Amygdala (tissue), 56 donors: ENCODE measurements around the gene MROH7.

Source experiments
- DNase-seq, 56 donors: peaks; one replicate each; lab custom pipeline; 2025; lab: John Stamatoyannopoulos, UW

Gene MROH7

DNA sequence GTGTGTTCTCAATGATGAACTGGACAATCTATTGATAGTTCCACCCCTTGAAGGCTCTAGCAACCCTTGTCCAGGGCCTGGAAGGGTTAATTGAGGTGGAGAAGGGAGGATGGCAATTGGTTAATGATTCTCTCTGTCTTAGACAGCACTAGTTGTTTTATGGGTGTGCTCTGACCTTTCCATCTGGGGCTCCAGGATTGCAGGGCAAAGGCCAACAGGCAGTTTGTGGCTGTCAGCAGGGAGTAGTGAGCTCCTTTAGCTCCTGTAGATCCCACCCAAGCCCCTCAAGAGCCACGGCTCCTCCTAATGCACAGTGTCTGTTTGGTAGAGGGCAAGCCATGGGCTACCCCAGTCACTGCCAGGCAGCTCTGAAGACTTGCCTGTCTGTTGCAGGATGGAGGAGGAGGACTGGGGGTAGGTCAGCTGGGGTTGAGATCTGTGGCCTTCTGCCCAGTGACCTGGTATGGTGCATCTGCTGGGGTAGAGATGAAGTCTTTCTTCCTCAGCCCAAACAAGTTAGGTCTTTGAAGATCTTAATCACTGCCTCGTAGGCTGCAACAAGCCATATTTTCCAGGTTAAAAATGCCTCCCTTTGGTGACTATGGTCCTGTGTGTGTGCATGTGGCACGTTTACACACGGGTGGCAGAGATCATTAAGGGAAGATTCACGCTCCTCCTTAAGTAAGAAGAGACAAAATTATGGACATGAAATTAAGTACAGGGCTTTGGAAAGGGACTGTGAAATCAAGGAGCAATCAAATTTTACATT, 7.7 kb downstream of the MROH7 start:
- DNase-seq, result no peak

DNA sequence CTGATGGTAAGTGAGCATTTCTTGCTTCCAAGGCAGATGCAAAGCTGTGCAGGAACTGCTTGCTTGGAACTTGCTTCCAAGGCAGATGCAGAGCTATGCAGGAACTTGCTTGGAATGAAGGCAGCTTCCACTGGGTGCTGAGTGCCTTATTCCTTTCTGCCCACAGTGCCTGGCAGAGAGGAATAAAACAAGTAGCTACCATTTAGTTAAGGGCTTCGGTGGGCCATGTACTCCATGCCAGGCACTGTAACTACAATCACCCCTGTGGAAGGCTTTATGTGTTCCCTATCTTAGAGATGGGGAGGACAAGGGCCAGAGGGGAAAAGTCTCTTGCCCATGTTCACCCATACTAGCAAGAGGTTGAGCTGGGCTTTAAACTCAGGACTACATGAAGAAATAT, 8.3 kb downstream of the MROH7 start:
- no peak for DNase-seq

DNA sequence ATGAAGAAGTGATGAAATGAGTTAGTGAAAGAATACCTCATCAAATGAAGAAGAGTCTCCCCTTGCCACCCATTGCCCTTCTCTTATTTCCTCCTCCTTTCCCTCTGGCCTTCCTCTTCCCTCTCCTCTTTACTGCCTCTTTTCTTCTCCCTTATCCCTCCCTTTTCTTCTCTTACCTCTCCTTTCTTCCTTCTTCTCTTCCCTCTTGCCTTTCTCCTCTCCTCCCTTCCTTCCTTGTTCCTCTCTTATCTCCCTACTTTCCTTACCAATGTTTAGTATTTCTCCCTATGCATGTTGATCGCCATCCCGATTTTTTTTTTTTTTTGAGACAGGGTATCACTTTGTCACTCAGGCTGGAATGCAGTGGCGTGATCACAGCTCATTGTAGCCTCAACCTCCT, 8.8 kb downstream of the MROH7 start:
- DNase-seq, result no peak

DNA sequence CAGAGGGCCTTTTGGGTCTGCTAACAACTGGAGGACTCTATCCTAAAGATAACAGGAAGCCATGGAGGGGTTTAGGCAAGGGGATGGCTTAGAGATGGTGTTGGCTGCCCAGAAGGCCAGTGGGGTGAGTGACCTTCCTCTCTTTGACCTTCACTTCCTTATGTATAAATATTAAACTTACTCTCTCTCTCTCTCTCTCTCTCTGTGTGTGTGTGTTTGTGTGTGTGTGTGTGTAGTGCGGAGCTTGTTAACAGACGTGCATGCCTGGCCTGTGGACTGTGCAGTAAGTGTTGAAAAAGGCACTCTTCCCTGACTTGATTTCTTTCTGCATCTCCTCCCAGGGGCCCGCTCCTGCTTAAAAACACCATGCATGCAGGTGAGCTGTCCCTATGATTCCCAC, 10.0 kb downstream of the MROH7 start:
- DNase-seq, result no peak

DNA sequence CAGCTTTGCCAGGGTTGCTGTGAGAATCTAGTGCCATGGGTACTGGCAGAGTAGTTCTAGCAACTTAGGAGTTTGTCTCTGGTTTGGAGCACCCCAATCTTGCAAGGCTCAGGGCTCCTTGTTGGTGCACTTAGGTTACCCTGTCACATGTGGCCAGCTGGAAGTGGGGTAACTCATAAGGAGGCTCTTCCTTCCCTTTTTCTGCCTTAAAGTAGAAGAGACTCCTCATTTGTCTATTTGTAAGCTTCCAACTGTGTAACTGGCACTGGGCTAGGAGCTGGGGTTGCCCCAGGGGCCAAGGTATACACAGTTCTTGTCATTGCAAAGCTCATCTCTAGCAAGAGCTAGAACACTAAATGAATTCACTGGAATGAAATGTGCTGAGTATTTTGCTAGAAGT, 10.6 kb downstream of the MROH7 start:
- DNase-seq, result no peak

DNA sequence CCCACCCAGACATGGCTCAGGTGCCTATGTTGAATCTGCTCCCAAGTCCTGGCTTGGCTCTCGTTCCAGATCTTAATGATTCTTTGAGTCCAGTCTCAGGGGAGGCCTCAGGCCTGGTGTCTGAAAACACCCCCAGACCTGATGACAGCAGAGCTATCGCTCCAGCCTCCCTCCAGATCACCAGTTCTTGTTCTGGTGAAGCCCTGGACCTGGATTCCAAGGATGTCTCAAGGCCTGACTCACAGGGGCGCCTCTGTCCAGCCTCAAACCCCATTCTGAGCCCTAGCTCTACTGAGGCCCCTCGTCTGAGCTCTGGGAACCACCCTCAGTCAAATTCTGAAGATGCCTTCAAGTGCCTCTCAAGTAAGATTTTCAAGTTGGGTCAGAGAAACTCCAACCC, 11.4 kb downstream of the MROH7 start:
- no peak for DNase-seq

DNA sequence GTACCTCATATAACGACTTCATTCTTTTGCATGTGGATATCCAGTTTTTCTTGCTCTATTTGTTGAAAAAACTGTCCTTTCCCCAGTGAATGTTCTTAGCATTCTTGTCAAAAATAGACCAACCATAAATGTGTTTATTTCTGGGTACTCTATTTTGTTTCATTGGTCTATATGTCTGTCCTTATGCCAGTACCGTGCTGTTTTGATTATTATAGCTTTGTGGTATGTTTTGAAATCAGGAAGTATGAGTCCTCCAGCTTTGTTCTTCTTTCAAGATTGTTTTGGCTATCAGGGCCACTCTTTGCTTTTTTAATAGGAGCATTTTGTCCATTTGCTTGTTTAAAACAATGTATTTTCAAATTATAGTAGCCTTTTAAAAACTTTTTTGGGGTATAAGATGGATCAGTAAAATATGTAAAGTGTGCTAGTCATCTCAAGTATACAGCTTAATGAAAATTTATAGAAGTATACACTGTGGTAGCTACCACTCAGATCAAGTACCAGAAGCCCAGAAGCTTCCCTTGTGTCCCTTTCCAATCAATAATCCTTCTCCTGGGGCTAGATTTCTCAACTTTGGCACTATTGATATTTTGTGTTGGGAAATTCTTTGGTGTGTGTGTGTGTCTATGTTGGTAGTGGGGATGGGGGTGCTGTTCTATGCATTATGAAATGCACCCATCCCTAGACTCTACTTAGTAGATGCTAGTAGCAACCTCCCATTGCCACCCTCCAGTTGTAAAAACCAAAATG, 16.8 kb downstream of the MROH7 start:
- DNase-seq, result no peak

DNA sequence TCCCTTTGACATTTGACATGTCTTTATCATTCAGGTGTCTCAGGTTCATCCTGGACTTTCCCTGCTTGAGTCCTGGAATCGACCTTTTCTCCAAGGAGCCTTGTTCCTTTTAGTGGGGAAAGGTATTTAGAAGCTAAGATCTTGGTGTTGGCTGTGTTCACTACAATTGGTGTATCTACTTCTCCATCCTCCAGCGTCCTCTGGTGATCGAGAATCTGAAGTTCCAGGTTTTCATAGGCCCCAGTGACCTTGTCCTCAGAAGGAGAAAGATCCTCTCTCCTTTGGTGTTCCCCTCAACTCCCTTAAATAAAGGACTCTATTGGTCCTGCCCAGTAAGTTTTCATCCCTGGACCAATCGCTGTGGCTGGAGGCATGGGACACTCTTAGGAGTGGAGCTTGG, 22.1 kb downstream of the MROH7 start:
- no peak for DNase-seq

DNA sequence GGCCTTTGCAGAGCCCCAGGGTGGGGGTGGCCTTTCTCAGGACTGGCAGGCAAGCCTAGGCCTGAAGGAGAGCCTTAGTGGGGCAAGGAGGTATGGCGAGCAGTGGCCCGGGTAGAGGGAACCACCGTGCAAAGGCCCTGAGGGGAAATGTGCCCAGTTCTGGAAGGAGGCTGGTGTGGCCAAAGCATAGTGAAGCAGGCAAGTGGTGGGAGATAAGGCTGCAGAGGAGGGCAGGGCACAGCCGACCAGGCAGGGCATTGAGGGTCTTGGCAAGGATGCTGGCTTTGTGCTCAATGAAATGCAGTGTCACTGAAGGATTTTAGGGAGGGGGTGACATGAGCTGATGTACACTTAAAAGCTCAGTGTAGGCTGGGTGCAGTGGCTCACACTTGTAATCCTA, 22.8 kb downstream of the MROH7 start:
- DNase-seq, result no peak

DNA sequence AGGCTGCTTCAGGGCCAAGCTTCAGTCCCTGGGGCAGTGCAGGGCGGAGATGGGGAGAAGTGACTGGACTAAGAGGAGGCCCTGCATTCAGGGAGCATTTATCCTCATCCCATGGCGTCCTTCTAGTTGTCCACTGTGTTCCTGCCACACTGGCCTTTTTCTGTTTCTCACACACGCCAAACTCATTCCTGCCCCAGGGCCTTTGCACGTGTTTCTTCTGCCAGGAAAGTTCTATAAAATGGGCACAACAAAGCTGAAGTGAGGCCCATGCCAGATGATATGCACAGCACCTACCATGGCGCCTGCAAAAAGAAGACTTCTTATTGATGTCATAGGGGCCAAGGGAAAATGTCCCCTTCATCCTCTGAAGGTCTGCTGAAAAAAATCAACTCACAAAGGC, 24.3 kb downstream of the MROH7 start:
- no peak for DNase-seq

DNA sequence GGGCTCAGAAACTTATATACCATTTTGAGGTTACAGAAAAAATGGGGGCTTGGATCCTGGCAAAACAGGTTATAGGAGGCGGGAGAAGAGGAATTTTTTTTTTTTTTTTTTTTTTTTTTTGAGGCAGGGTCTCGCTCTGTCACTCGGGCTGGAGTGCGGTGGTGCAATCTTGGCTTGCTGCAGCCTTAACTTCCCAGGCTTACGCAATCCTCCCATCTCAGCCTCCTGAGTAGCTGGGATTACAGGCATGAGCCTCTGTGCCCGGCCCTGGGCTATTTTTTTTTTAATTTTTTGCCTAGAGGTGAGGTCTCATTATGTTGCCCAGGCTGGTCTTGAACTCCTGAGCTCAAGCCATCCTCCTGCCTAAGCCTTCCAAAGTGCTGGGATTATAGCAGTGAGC, 24.7 kb downstream of the MROH7 start:
- DNase-seq, result no peak

DNA sequence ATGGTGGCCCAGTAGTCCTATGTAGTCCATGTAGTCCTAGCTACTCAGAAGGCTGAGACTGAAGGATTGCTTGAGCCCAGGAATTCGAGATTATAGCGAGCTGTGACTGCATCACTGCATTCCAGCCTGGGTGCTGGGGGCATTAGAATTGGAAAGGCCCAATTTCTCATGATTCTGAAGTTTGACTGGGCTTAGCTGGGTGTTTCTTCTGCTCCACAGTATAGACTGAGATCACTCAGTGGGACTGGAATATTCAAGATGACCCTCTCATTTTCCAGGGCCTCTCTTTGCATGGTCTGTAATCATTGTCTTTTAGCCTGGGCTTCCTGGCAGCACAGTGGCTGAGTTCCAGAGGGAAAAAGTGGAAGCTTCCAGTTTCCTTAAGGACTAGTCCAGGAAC, 26.2 kb downstream of the MROH7 start:
- no peak for DNase-seq

DNA sequence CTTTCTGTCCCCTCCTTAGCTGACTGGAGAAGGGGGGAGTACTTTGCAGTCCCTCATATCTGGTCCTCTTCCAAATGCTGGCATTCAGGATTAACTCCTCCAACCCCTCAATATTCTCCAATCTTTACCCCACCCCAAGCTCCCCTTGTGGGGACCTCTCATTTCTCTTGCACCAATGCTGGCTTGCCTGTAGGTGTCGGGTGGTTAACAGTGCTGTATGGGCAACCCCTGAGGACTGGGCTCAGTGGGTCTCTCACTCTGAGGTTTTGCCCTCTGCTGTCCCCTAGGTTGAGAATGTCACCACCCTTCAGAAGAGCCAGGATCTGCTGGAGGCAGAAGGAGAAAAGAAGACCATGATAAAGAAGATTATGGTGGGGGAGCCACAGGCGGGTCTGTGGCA, 27.0 kb downstream of the MROH7 start:
- DNase-seq, result no peak

DNA sequence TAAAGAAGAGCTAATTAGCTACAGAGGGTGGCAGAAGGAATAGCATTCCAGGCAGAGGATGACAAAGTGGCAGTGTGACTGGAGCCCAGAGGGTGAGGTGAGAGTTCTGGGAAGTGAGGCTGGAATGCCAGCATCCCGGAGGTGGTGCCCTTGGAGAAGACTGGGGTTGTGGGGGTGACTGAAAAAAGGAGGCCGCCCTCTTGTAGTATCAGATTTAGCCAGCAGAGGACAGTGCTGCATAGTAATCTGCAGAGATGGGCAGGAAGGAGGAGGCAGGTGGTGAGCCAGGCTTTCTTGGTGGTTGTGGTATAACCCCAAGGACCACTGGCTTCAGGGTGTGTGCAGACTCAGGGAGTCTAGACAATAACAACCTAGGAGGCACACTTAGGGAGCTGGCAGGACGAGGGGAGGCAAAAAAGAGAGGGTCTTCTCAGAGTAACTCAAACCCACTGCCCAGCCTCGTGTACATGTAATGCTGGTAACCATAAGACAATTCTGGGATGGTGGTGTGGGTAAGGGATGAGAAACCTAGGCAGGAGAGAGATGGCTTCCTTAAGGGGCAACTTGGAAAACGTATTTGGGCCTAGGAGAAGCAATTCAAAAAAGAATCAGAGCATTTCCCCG, 30.5 kb downstream of the MROH7 start:
- peak in 7 of 56 donors; percentile 2 to 15 (median 4) for DNase-seq

DNA sequence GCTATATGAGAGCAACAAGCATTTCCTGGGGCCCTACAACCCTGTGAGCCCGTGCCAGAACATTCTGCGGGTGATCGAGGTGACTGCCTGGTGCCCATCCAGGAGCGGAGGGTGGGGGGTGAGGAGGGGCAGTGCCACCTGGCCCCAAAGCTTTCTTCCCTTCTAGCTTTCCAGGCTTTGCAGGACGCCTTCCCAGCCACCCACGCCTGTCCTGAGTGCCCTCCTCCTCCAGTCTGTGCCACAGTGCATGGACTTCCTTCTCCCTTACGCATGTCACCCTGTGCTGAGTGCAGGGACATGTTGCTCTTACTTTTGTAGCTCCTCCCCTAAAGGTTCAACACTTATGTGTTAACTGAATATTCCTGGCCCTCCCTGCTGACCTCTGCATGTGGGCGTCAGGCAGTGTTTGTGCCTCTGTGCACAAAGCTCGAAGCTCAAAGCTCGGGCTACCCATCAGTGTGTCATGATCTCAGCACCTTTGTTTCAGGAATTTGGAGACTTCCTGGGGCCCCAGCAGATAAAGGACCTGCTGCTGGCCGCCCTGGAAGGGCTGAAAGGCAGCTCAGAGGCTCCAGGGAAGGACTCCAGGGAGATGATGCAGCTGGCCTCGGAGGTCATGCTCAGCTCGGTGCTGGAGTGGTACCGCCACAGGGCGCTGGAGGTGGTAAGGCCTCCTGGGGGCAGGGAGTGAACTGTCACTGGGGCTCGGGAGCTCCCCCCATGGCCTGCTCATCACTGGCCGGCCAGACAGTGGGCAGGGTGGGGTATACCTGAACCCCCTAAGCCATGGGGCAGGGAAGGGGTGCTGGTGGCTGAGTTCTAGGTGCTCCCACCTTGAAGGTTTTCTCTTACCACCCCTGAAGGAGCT, 37.4 kb downstream of the MROH7 start:
- DNase-seq, result no peak

DNA sequence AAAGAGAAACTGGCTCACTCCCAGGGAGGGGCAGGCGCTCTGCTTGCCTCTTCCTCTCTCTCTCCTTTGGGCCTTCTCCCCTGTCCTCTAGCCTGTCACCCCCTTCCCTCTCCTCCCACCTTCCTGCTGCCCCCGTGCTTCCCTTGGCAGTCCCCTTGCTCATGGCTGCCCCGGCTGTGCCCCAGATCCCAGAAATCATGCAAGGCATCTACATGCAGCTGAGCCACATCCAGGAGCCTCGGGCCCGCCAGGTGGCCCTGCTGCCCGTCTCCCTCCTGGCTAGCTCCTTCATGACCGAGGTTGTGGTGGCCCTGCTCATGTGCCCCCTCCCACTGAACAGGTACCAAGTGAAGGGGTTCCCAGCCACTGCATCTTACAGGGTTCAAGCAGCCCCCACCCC, 38.1 kb downstream of the MROH7 start:
- DNase-seq, result no peak

DNA sequence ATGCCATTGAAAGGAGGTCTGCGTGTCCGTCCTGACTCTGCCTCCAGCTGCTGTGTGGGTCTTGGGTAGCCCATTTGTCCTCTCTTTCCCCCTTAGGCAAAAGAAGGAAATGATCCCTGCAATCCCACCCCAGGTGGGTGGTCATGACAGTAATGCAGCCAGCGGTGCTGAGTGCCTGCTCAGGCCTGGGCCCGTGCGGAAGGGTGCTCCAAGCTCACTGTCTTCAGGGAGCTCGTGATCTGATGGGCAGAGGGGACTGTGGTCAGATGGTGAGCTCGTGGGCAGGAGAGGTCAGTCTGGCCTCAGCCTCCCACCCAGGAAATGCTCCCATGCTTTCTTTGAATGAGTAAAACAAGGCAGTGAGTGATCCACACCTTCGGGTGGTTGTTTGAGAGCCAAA, 38.8 kb downstream of the MROH7 start:
- no peak for DNase-seq

DNA sequence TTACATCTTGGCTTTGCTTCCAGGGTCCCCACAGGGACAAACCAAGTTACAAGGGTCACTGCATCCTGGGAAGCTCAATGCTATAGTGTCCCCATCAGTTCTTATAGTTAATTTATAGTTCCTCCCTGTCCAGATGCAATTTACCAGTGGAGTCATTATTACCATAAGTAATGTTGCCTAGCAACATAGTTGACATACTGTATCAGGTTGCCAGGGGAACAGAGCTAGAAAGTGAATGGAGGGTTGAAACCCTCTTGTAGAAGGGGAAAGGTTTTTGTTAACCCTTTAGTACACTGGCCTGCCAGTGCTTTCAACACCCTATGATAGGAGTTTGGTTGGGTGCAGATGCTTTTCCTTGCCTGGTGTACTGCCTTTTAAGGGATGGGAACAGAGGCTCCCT, 39.8 kb downstream of the MROH7 start:
- no peak for DNase-seq

DNA sequence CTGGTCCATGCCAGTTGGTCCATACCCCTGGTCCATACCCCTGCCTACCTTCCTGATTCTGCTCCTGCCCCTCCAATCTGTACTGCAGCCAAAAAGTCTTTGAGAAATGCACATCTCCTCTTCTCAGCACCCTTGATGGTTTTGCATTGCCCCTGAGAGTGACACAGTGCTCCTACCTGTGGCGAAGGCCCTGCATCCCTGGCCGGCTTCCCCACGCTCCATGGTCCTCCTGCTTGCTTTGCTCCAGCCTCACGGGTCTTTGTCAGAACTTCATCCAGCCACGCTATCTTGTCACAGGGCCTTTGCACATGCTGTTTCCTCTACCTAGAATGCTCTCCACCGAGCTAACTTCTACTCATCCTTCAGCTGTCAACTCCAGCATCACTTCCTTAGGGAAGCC, 41.9 kb downstream of the MROH7 start:
- DNase-seq, result no peak

DNA sequence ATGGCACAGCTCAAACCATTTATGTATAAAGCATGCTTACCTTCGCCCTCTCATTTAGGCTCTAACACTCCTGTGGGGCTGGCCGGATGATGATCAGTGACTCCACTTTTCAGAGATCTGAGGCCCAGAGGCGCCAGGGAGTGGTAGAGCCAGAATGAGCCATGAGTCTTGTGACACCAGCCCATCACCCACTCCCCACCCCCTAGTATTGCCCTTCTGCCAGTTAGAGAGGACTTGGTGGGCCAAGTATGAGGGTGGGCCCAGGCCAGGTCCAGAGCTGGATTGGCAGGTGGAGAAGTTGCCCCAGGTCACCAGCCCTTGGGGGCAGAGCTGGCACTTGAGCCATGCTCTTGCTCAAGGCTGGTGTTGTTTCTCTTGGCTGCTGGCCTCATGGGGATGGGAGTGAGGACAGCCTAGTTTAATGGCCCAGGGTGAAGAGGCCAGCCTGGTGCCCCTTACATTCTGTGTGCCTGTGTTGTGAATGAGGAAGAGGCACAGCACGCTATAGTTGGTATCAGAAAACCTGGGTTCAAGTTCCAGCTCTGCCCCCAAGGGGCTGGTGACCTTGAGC, 43.8 kb downstream of the MROH7 start:
- no peak for DNase-seq

DNA sequence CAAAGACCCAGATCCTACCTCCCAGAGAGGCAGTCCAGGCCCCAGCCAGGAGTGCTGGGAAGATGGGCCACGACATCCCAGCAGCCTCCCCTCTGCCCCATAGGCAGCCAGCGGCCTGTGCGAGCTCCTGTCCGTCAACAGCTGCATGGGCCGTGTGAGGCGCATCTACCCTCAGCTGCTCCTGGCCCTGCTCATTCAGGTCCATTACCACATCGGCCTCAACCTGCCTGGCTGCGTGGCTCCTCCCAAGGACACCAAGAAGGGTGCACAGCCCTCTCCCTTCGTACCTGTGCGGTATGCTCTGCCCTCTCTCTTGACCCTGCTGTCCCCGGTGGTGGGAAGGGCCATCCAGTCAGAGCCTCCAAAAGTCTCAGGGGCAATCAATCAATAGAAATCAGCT, 44.6 kb downstream of the MROH7 start:
- DNase-seq, result no peak
